Astrocyte (in vitro differentiated cells and primary cell): ENCODE data around the gene LINC00305.

ENCODE experiments used
- CTCF ChIP-seq: IDR thresholded peaks from 2 replicates; pipeline ENCODE4 v1.5.1; 2011; ENCODE audit warnings: low read depth, mild to moderate bottlenecking, inconsistent platforms, low read length, moderate library complexity; ENCODE audit not compliant: insufficient read depth
- EZH2 ChIP-seq: IDR thresholded peaks from 2 replicates; pipeline ENCODE4 v1.6.1; 2012; ENCODE audit warnings: mild to moderate bottlenecking, low read length, inconsistent platforms; ENCODE audit not compliant: insufficient read depth

DNA sequence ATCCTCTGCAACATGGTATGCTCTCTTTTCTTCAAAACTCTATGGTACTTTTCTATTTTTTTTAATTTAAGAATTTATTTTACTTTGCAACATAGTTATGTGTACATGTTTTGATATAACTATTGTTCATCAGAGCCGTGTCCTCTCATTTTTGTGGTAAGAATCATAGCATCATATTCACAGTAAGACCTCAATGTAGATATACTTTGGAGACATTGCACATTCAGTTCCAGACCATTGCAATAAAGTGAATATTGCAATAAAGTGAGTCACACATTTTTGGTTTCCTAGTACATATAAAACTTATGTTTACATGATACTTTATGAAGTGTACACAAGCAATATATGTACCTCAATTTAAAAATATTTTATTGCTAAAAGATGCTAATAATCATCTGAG lies 22.7 kb upstream of the LINC00305 start:
- TF ChIP-seq CTCF = no peak
- TF ChIP-seq EZH2 = no peak
